Ascending aorta (tissue), 2 donors: Measurements from ENCODE around the gene MYLK2. TPM values are rescaled to one million over a fixed set of nuclear protein-coding genes. Genes with fewer than 3 reads are reported as not detected.

Experiments used
- DNase-seq, 2 donors: peaks; one replicate each; pipeline ENCODE4 v3.0.0-alpha.2; 2019; ENCODE audit warnings: low spot score in 2 of 2
- H3K27ac ChIP-seq, 2 donors: fragments of 200-600 bp; sonication (generic); one replicate each; pipeline ENCODE4 v1.5.1; 2016 to 2017; ENCODE audit warnings: mild to moderate bottlenecking in 1 of 2
- H3K27me3 ChIP-seq: fragments of 200-600 bp; sonication (generic); one replicate; pipeline ENCODE4 v1.5.1; 2017
- H3K36me3 ChIP-seq, 2 donors: fragments of 200-600 bp; sonication (generic); one replicate each; pipeline ENCODE4 v1.5.1; 2016
- H3K4me1 ChIP-seq, 2 donors: fragments of 200-600 bp; sonication (generic); one replicate each; pipeline ENCODE4 v1.5.1; 2016 to 2017; ENCODE audit warnings: mild to moderate bottlenecking in 1 of 2
- H3K4me3 ChIP-seq, 2 donors: fragments of 200-600 bp; sonication (generic); one replicate each; pipeline ENCODE4 v1.5.1; 2016 to 2017; ENCODE audit warnings: mild to moderate bottlenecking in 1 of 2
- H3K9me3 ChIP-seq, 2 donors: fragments of 200-600 bp; sonication (generic); one replicate each; pipeline ENCODE4 v1.5.1; 2016
- intact Hi-C: fragments of 100-400 bp; cut with DNase I; formaldehyde crosslinking; loops from one replicate; pipeline ENCODE4 v1.15.1; 2023
- total RNA-seq: library from RNA; depleted of rRNA; stranded (reverse); fragments of >200 nt; gene quantifications from one replicate; pipeline ENCODE4 v1.1.0, GENCODE V29; 2016
- TF ChIP-seq, protein P1 (sequence below), 3 experiments: fragments of 200-600 bp in 2 of 3; fragments of 450-650 bp in 1 of 3; sonication (generic) in 2 of 3; IDR thresholded peaks; one replicate each; pipeline ENCODE4 v1.5.1; 2016 to 2019; ENCODE audit warnings: antibody characterized with exemption in 3 of 3, mild to moderate bottlenecking in 1 of 3, moderate library complexity in 1 of 3

Gene MYLK2
- total RNA-seq, 1 donor from 2014 or later, result not detected

- DNase-seq, result peak in 1 of 2 donors; percentile 77
- TF ChIP-seq, protein P1, sequence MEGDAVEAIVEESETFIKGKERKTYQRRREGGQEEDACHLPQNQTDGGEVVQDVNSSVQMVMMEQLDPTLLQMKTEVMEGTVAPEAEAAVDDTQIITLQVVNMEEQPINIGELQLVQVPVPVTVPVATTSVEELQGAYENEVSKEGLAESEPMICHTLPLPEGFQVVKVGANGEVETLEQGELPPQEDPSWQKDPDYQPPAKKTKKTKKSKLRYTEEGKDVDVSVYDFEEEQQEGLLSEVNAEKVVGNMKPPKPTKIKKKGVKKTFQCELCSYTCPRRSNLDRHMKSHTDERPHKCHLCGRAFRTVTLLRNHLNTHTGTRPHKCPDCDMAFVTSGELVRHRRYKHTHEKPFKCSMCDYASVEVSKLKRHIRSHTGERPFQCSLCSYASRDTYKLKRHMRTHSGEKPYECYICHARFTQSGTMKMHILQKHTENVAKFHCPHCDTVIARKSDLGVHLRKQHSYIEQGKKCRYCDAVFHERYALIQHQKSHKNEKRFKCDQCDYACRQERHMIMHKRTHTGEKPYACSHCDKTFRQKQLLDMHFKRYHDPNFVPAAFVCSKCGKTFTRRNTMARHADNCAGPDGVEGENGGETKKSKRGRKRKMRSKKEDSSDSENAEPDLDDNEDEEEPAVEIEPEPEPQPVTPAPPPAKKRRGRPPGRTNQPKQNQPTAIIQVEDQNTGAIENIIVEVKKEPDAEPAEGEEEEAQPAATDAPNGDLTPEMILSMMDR (IDR thresholded peaks at IDR 0.05), result no peak
- Histone ChIP-seq H3K27me3 (no peaks in the 10 kb centered on the region), H3K4me3 (peak within 1 kb of the TSS; percentile 88 to 90), H3K9me3 (no peaks in the 10 kb centered on the region), H3K27ac (peak within 1 kb of the TSS; percentile 41 to 68), H3K4me1 (peaks cover 5 to 21% of the 10 kb centered on the region in 2 donors), H3K36me3 (no peaks in the 10 kb centered on the region)
- intact Hi-C loops, result loop anchor here (1.0 to 10.0 kb wide), 4 partner anchors 9 to 335 kb away; partner anchors contain the start of genes FOXS1, PDRG1, PLAGL2 and POFUT1
These were observed 51.0 kb downstream of the MYLK2 start, which contains the start of the genes DUSP15 and TTLL9 for GRCh38 chr20:31869942-31870725. DUSP15 (minus strand) TSS chr20:31870527; CDS start chr20:31870337, 190 bp downstream. TTLL9 (plus strand) TSS chr20:31870634; CDS start chr20:31871127, 493 bp downstream.

- no peaks in the 10 kb centered on the region for H3K9me3 ChIP-seq
- peak overlapping the region; percentile 41 to 68 for H3K27ac ChIP-seq
- TF ChIP-seq, protein P1 (IDR thresholded peaks at IDR 0.05), result no peak
- peak overlapping the region; percentile 88 to 90 for H3K4me3 ChIP-seq
- DNase-seq, result peak in 1 of 2 donors; percentile 65
- intact Hi-C loops, result loop anchor here (1.0 to 10.0 kb wide), 4 partner anchors 8 to 334 kb away; partner anchors contain the start of genes FOXS1, PDRG1, PLAGL2 and POFUT1
- H3K4me1 ChIP-seq, result peaks cover 5 to 21% of the 10 kb centered on the region in 2 donors
- H3K36me3 ChIP-seq, result no peaks in the 10 kb centered on the region
- no peaks in the 10 kb centered on the region for H3K27me3 ChIP-seq
These were observed 51.8 kb downstream of the MYLK2 start for GRCh38 chr20:31870726-31871617.

GRCh38 chr20:31871618-31871954 lies 52.4 kb downstream of the MYLK2 start:
- no peaks in the 10 kb centered on the region for H3K27me3 ChIP-seq
- no peaks in the 10 kb centered on the region for H3K36me3 ChIP-seq
- DNase-seq, result no peak
- H3K9me3 ChIP-seq, result no peaks in the 10 kb centered on the region
- TF ChIP-seq, protein P1 (IDR thresholded peaks at IDR 0.05), result no peak
- H3K4me3 ChIP-seq, result no peak overlapping the region
- H3K4me1 ChIP-seq, result peaks cover 5 to 21% of the 10 kb centered on the region in 2 donors
- intact Hi-C loops, result loop anchor here (2.0 to 10.0 kb wide), 3 partner anchors 27 to 333 kb away; partner anchors contain the start of genes FOXS1, PDRG1, PLAGL2 and POFUT1
- no peak overlapping the region for H3K27ac ChIP-seq

DNA sequence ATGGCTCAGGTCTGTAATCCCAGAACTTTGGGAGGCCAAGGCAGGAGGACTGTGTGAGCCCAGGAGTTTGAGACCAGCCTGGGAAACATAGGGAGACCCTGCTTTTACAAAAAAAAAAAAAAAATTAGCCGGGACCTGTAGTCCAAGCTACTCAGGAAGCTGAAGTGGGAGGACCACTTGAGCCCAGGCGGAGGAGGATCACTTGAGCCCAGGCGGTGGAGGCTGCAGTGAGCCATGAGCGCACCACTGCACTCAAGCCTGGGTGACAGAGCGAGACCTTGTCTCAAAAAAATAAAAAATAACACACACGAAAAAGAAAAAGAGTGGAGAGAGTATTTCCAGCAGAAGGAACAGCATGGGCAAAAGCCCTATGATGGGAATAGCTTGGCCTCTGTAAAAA lies 53.2 kb downstream of the MYLK2 start:
- H3K27me3 ChIP-seq, result no peaks in the 10 kb centered on the region
- H3K27ac ChIP-seq, result no peak overlapping the region
- no peak overlapping the region for H3K4me3 ChIP-seq
- no peaks in the 10 kb centered on the region for H3K36me3 ChIP-seq
- H3K9me3 ChIP-seq, result no peaks in the 10 kb centered on the region
- TF ChIP-seq, protein P1 (IDR thresholded peaks at IDR 0.05), result no peak
- no peak for DNase-seq
- peaks cover 5 to 21% of the 10 kb centered on the region in 2 donors for H3K4me1 ChIP-seq
- intact Hi-C loops, result loop anchor here (5.0 to 10.0 kb wide), 2 partner anchors 80 to 332 kb away; partner anchors contain the start of genes PDRG1, PLAGL2 and POFUT1

GRCh38 chr20:31875671-31876070 lies 56.5 kb downstream of the MYLK2 start:
- H3K27me3 ChIP-seq, result no peaks in the 10 kb centered on the region
- TF ChIP-seq, protein P1 (IDR thresholded peaks at IDR 0.05), result no peak
- no peak for DNase-seq
- no peaks in the 10 kb centered on the region for H3K9me3 ChIP-seq
- H3K36me3 ChIP-seq, result no peaks in the 10 kb centered on the region
- H3K4me1 ChIP-seq, result peaks cover 0 to 9% of the 10 kb centered on the region in 2 donors
- H3K27ac ChIP-seq, result no peak overlapping the region
- intact Hi-C loops, result loop anchor here (10.0 kb wide), 1 partner anchor 329 kb away; the partner anchor contains the start of genes PLAGL2 and POFUT1
- no peak overlapping the region for H3K4me3 ChIP-seq
